ENCODE results near the gene TMEM178A.

The TMEM178A gene

DNA sequence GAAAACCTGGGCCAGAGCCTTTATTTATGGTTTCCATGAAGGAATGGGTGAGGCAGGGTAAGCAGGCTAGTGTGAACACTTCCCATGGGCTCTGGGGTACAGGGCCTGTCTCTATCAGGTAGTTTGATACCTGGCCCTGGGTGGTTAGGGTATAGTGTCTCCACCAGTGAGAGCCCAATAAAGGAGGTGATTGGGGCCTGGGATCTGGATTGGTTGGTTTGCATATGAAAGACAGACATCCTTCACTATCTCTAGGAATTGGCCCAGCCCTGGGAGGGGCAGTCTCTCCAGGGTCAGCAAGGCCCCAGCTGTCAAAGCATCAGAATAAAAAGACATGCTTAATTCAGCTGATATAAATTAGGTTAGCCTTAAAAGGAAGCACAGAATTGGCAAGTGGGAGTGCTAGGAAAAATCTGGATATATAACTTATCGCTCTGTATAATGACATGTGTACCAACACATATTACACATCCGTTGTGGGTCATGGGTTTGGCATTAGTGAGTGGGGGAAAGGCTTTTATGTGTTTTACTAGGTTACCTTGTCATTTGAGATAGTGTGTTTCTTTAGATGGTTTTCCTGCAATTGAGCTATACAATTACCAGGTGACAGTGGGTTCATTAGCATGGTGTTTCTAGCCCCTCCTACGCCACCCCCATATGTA lies 18.5 kb upstream of the TMEM178A start:
- Histone ChIP-seq H3K27ac (ENCODE audit: low read length) (no peak overlapping the region), H3K4me2 (ENCODE audit: insufficient read depth, low read length) (no peak overlapping the region), H3K27me3 (ENCODE audit: insufficient read depth, low read length, poor library complexity) (no peaks in the 10 kb centered on the region), H3K9ac (ENCODE audit: low read depth, low read length) (no peak overlapping the region), H3K4me3 (ENCODE audit: low read depth in 1 of 2, low read length in 2 of 2) (no peak overlapping the region), H3K36me3 (ENCODE audit: insufficient read depth, low read length) (no peaks in the 10 kb centered on the region), H3K9me3 (ENCODE audit: insufficient read depth, low read length, severe bottlenecking) (no peaks in the 10 kb centered on the region), H3K4me1 (ENCODE audit: insufficient read depth, low read length) (no peaks in the 10 kb centered on the region), H3K79me2 (ENCODE audit: insufficient read depth, low read length) (no peaks in the 10 kb centered on the region), H2AFZ (ENCODE audit: low read depth, low read length) (no peak overlapping the region), H4K20me1 (ENCODE audit: insufficient read depth, low read length) (no peaks in the 10 kb centered on the region)
- DNase-seq (no peak), ATAC-seq (ENCODE audit: insufficient read depth, low read depth) (no peak)
- TF ChIP-seq EZH2 (IDR thresholded peaks at IDR 0.05; ENCODE audit: borderline replicate concordance, low read depth, low read length, severe bottlenecking), result no peak
- TF ChIP-seq, protein P1, sequence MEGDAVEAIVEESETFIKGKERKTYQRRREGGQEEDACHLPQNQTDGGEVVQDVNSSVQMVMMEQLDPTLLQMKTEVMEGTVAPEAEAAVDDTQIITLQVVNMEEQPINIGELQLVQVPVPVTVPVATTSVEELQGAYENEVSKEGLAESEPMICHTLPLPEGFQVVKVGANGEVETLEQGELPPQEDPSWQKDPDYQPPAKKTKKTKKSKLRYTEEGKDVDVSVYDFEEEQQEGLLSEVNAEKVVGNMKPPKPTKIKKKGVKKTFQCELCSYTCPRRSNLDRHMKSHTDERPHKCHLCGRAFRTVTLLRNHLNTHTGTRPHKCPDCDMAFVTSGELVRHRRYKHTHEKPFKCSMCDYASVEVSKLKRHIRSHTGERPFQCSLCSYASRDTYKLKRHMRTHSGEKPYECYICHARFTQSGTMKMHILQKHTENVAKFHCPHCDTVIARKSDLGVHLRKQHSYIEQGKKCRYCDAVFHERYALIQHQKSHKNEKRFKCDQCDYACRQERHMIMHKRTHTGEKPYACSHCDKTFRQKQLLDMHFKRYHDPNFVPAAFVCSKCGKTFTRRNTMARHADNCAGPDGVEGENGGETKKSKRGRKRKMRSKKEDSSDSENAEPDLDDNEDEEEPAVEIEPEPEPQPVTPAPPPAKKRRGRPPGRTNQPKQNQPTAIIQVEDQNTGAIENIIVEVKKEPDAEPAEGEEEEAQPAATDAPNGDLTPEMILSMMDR (IDR thresholded peaks at IDR 0.05; ENCODE audit: borderline replicate concordance, extremely low read depth, low read length, poor library complexity, severe bottlenecking), result no peak

DNA sequence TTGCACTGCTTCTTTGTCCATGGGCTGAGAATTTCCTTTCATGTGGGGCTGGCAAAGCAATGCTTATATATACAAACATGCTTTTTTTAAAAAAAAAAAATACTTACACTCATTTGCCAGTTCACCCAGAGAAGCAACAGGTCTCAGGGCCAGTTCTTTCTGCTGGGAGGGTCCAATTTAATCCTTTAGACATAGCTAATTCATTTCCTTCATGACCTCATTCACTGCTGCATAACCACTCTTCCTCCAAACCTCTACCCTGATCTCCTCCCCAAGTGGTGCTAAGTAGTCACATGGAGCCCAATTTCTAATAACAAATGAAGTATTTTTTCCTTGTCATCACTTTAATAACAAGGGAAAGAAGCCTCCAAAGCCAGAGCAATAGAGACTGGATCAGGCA lies 17.1 kb upstream of the TMEM178A start:
- no peak for TF ChIP-seq EZH2 (IDR thresholded peaks at IDR 0.05; ENCODE audit: borderline replicate concordance, low read depth, low read length, severe bottlenecking)
- TF ChIP-seq, protein P1 (IDR thresholded peaks at IDR 0.05; ENCODE audit: borderline replicate concordance, extremely low read depth, low read length, poor library complexity, severe bottlenecking), result no peak
- H3K27ac ChIP-seq (ENCODE audit: low read length), result no peak overlapping the region
- DNase-seq (no peak), ATAC-seq (ENCODE audit: insufficient read depth, low read depth) (no peak)
- no peaks in the 10 kb centered on the region for H3K79me2 ChIP-seq (ENCODE audit: insufficient read depth, low read length)
- H3K9ac ChIP-seq (ENCODE audit: low read depth, low read length), result no peak overlapping the region
- no peaks in the 10 kb centered on the region for H4K20me1 ChIP-seq (ENCODE audit: insufficient read depth, low read length)
- H3K9me3 ChIP-seq (ENCODE audit: insufficient read depth, low read length, severe bottlenecking), result no peaks in the 10 kb centered on the region
- H3K4me1 ChIP-seq (ENCODE audit: insufficient read depth, low read length), result no peaks in the 10 kb centered on the region
- no peak overlapping the region for H2AFZ ChIP-seq (ENCODE audit: low read depth, low read length)
- no peak overlapping the region for H3K4me3 ChIP-seq (ENCODE audit: low read depth in 1 of 2, low read length in 2 of 2)
- no peaks in the 10 kb centered on the region for H3K36me3 ChIP-seq (ENCODE audit: insufficient read depth, low read length)
- H3K4me2 ChIP-seq (ENCODE audit: insufficient read depth, low read length), result no peak overlapping the region
- H3K27me3 ChIP-seq (ENCODE audit: insufficient read depth, low read length, poor library complexity), result no peaks in the 10 kb centered on the region

DNA sequence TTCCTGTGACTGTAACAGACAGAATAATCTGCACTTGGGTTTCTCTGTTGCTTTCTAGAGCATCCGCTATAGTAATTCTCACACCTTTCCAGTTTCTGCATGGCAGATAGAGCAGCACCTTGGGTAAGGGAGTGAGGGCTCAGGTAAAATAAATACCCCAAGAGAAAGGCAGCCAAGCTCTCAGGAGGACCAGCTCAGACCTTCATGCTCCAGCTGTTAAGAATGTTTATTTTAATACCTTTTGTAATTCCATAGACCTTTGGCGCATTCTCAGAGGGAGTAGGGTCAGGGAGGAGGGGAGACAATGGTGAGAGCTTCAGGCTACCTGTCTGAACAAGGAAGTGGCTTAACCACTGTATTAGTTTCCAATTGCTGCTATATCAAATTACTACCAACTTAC lies 16.2 kb upstream of the TMEM178A start:
- no peak overlapping the region for H3K9ac ChIP-seq (ENCODE audit: low read depth, low read length)
- TF ChIP-seq, protein P1 (IDR thresholded peaks at IDR 0.05; ENCODE audit: borderline replicate concordance, extremely low read depth, low read length, poor library complexity, severe bottlenecking), result no peak
- no peak for TF ChIP-seq EZH2 (IDR thresholded peaks at IDR 0.05; ENCODE audit: borderline replicate concordance, low read depth, low read length, severe bottlenecking)
- no peaks in the 10 kb centered on the region for H3K79me2 ChIP-seq (ENCODE audit: insufficient read depth, low read length)
- no peak overlapping the region for H3K4me2 ChIP-seq (ENCODE audit: insufficient read depth, low read length)
- H2AFZ ChIP-seq (ENCODE audit: low read depth, low read length), result no peak overlapping the region
- H3K27me3 ChIP-seq (ENCODE audit: insufficient read depth, low read length, poor library complexity), result no peaks in the 10 kb centered on the region
- peaks cover 2% of the 10 kb centered on the region for H3K9me3 ChIP-seq (ENCODE audit: insufficient read depth, low read length, severe bottlenecking)
- DNase-seq (no peak), ATAC-seq (ENCODE audit: insufficient read depth, low read depth) (no peak)
- H3K27ac ChIP-seq (ENCODE audit: low read length), result no peak overlapping the region
- no peak overlapping the region for H3K4me3 ChIP-seq (ENCODE audit: low read depth in 1 of 2, low read length in 2 of 2)
- no peaks in the 10 kb centered on the region for H3K4me1 ChIP-seq (ENCODE audit: insufficient read depth, low read length)
- H4K20me1 ChIP-seq (ENCODE audit: insufficient read depth, low read length), result no peaks in the 10 kb centered on the region
- H3K36me3 ChIP-seq (ENCODE audit: insufficient read depth, low read length), result no peaks in the 10 kb centered on the region
